OCI-LY7 (cell line): Measurements from ENCODE around the gene ZFR. TPM values are rescaled to one million over a fixed set of nuclear protein-coding genes. Genes with fewer than 3 reads are reported as not detected.

Experiments used
- BruUV-seq: library from RNA; stranded (reverse); fragments of 400-500 nt; replicated peaks from 2 replicates; lab custom pipeline; 2021; lab: Mats Ljungman, UMichigan
- CTCF ChIA-PET: fragments of 300-600 bp; sonication (Branson Sonifier 250); formaldehyde crosslinking; loops from one replicate; lab custom pipeline; 2022; ENCODE audit warnings: antibody characterized with exemption; ENCODE audit not compliant: unreplicated experiment; lab: Charles Lee
- POLR2A ChIA-PET: fragments of 300-600 bp; sonication (Branson Sonifier 250); formaldehyde crosslinking; loops from one replicate; lab custom pipeline; 2022; ENCODE audit warnings: antibody characterized with exemption; lab: Charles Lee
- DNase-seq: peaks from one replicate; pipeline ENCODE4 v3.0.0-alpha.2; 2015; ENCODE audit warnings: low spot score
- H2AFZ ChIP-seq: fragments of 200-600 bp; sonication (generic), shearing (Covaris generic); 2 replicates; pipeline ENCODE4 v1.6.1; 2014; ENCODE audit warnings: mild to moderate bottlenecking, antibody characterized with exemption, low read length, moderate library complexity
- H3K27ac ChIP-seq: fragments of 200-600 bp; sonication (generic); 2 replicates; pipeline ENCODE4 v1.5.1; 2014; ENCODE audit warnings: mixed run types, low read depth, mild to moderate bottlenecking, moderate library complexity, low read length, inconsistent platforms; ENCODE audit not compliant: poor library complexity, severe bottlenecking
- H3K36me3 ChIP-seq: fragments of 200-600 bp; sonication (generic); 2 replicates; pipeline ENCODE4 v1.6.1; 2014; ENCODE audit warnings: mild to moderate bottlenecking, antibody characterized with exemption, low read length, moderate library complexity, mixed read lengths; ENCODE audit not compliant: insufficient read depth
- H3K4me1 ChIP-seq: fragments of 200-600 bp; sonication (generic); 2 replicates; pipeline ENCODE4 v1.5.1; 2014; ENCODE audit warnings: mild to moderate bottlenecking, low read length; ENCODE audit not compliant: insufficient read depth, poor library complexity, severe bottlenecking
- H3K4me2 ChIP-seq: fragments of 200-600 bp; sonication (generic); 2 replicates; pipeline ENCODE4 v1.6.1; 2014; ENCODE audit warnings: mild to moderate bottlenecking, low read length
- H3K4me3 ChIP-seq: fragments of 200-600 bp; sonication (generic); 2 replicates; pipeline ENCODE4 v1.5.1; 2014; ENCODE audit warnings: mild to moderate bottlenecking, low read depth, low read length; ENCODE audit not compliant: poor library complexity, severe bottlenecking
- H3K79me2 ChIP-seq: fragments of 200-600 bp; sonication (generic); 2 replicates; pipeline ENCODE4 v1.6.1; 2016; ENCODE audit warnings: low read depth, mild to moderate bottlenecking, low read length, moderate library complexity, mixed read lengths; ENCODE audit not compliant: insufficient read depth
- H3K9me2 ChIP-seq: fragments of 200-600 bp; sonication (generic); 2 replicates; pipeline ENCODE4 v1.6.1; 2016; ENCODE audit warnings: mild to moderate bottlenecking, low read length, mixed read lengths; ENCODE audit not compliant: insufficient read depth
- H3K9me3 ChIP-seq: fragments of 200-600 bp; sonication (generic); 2 replicates; pipeline ENCODE4 v1.6.1; 2014; ENCODE audit warnings: mild to moderate bottlenecking, mixed run types, low read length, mixed read lengths
- H4K20me1 ChIP-seq: fragments of 200-600 bp; sonication (generic); 2 replicates; pipeline ENCODE4 v1.6.1; 2014; ENCODE audit warnings: mild to moderate bottlenecking, antibody characterized with exemption, low read length, moderate library complexity, mixed read lengths; ENCODE audit not compliant: insufficient read depth
- CTCF ChIP-seq: fragments of 200-600 bp; sonication (generic); conservative IDR thresholded peaks from 2 replicates; pipeline ENCODE4 v1.5.1; 2014; ENCODE audit warnings: mild to moderate bottlenecking, antibody characterized with exemption, low read length, moderate library complexity, mixed read lengths
- EZH2phosphoT487 ChIP-seq: fragments of 200-600 bp; sonication (generic); IDR thresholded peaks from 2 replicates; pipeline ENCODE4 v1.6.1; 2018; ENCODE audit warnings: low read depth, borderline replicate concordance, mild to moderate bottlenecking, mixed run types, antibody characterized with exemption, low read length, moderate library complexity, mixed read lengths
- intact Hi-C: fragments of 100-400 bp; cut with micrococcal nuclease; formaldehyde crosslinking; loops from one replicate; pipeline ENCODE4 v1.10.0; 2022; ENCODE audit not compliant: unreplicated experiment
- total RNA-seq, 2 experiments: library from RNA; depleted of rRNA in 1 of 2; stranded (reverse); fragments of >200 nt in 1 of 2; shearing (Covaris generic) in 1 of 2; gene quantifications; 2 replicates each; pipeline ENCODE4 v1.2.3, GENCODE V29; 2014 to 2022

ZFR gene
- total RNA-seq, 2 experiments from 2014 or later: 54.8 to 63.4 TPM

DNA sequence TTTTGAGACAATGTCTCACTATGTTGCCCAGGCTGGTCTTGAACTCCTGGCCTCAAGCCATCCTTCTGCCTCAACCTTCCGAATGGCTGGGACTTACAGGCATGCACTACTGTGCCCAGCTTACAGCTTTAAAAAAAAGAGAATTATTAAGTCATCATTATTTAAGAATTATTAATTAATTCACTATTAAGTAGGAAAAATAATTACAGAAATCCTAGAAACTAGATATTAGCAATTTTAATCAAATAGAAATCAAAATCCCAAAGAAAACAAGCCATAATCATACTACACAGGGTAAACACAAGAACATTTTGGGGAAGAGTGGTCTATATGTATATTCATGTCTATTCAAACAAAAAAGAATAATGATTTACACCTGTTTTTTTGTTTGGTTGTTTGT lies 112.2 kb downstream of the ZFR start:
- BruUV-seq: no TSS peak
- Histone ChIP-seq H3K9me2 (no peaks in the 10 kb centered on the region), H4K20me1 (no peaks in the 10 kb centered on the region), H3K79me2 (no peaks in the 10 kb centered on the region), H2AFZ (no peak overlapping the region), H3K4me1 (no peaks in the 10 kb centered on the region), H3K27ac (no peak overlapping the region), H3K4me2 (no peak overlapping the region), H3K4me3 (no peak overlapping the region), H3K9me3 (peaks cover 10% of the 10 kb centered on the region; the same call in 1 of the 2 replicates), H3K36me3 (no peaks in the 10 kb centered on the region)
- POLR2A ChIA-PET: interaction anchor here (0.9 kb wide), 1 partner anchor 13 kb away, joined by 3 read pairs; no protein-coding TSS in a partner anchor
- CTCF ChIA-PET: no interaction called here
- DNase-seq: no peak
- intact Hi-C loops: no loop called here
- no peak for TF ChIP-seq CTCF
- TF ChIP-seq EZH2phosphoT487: no peak

DNA sequence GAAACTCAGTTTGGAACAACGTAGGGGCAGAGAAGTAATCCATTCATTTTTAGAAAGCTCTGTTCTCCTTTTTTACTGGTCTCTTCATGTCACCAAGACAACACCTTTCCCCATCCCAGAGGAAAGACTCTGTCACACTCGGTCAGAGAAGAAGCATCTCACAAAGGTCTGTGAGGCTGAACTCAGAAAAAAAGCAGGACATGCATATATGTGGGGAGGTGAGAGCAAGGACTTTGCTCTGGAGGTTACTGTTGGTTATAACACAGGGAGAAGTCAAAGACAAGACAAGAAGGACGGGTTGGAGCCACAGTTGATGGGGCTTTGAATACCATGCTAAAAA lies 112.6 kb downstream of the ZFR start:
- H3K9me2 ChIP-seq: no peaks in the 10 kb centered on the region
- no peaks in the 10 kb centered on the region for H3K79me2 ChIP-seq
- no peaks in the 10 kb centered on the region for H3K36me3 ChIP-seq
- peaks cover 6% of the 10 kb centered on the region; the same call in 1 of the 2 replicates for H3K9me3 ChIP-seq
- ChIA-PET POLR2A (no interaction called here), CTCF (no interaction called here)
- TF ChIP-seq EZH2phosphoT487: no peak
- no peak for TF ChIP-seq CTCF
- intact Hi-C loops: no loop called here
- H3K4me3 ChIP-seq: no peak overlapping the region
- H3K4me1 ChIP-seq: no peaks in the 10 kb centered on the region
- no peaks in the 10 kb centered on the region for H4K20me1 ChIP-seq
- no peak overlapping the region for H2AFZ ChIP-seq
- DNase-seq: no peak
- H3K27ac ChIP-seq: no peak overlapping the region
- no TSS peak for BruUV-seq
- H3K4me2 ChIP-seq: no peak overlapping the region

DNA sequence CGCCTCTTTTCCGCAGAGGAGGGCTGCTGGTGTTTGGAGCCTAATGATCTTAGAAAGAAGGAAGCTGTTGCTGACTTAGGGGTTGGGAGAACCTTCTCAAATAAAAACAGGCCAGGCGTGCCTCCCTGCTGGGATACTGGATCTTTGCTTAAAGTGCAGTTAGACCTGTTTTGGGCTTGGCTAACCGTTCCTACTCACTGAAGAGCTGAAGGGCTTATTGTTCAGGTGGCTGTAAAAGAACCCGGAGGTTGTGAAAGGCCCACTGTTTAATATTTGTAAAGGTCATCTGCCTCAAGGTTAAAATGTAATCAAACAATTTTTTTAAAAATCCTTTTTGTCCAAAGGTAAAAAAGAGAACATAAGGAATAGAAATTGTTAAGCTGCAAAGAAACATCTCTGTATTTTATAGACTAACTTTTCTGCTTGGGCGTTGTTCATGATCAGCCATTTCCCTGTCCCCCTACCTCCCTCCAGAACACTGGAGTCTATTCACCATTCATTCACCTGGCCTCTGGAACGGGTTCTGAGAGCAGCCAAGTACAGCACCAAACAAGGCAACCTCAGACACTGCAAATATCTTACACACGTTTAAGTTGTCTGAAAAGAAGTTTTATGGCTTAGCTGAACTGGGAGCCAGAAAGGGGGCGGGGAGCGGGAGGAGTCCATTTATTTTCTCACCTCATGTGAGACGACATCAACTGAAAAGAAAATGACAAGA lies 113.2 kb downstream of the ZFR start:
- no peak overlapping the region for H3K27ac ChIP-seq
- no peaks in the 10 kb centered on the region for H3K79me2 ChIP-seq
- TF ChIP-seq CTCF (no peak), EZH2phosphoT487 (no peak)
- H4K20me1 ChIP-seq: no peaks in the 10 kb centered on the region
- BruUV-seq: no TSS peak
- peaks cover under 1% of the 10 kb centered on the region; the same call in 1 of the 2 replicates for H3K9me3 ChIP-seq
- no peak overlapping the region for H3K4me2 ChIP-seq
- H3K4me3 ChIP-seq: no peak overlapping the region
- intact Hi-C loops: no loop called here
- no peak for DNase-seq
- no peak overlapping the region for H2AFZ ChIP-seq
- CTCF ChIA-PET: interaction anchor here (0.5 kb wide), 1 partner anchor 261 kb away, joined by 4 read pairs; no protein-coding TSS in a partner anchor
- no peaks in the 10 kb centered on the region for H3K4me1 ChIP-seq
- POLR2A ChIA-PET: no interaction called here
- no peaks in the 10 kb centered on the region for H3K36me3 ChIP-seq
- H3K9me2 ChIP-seq: no peaks in the 10 kb centered on the region
